Colon (tissue), 2 donors: ENCODE measurements around the gene BRSK1.
"Not testable (repeated sequence)": the region's sequence is repeated elsewhere in the genome, so short reads cannot be mapped to it uniquely, and the experiment has no call there.

Experiments used
- FAIRE-seq: peaks from 2 replicates; lab custom pipeline; 2012; peaks lifted over from hg19 to GRCh38; lab: Jason Lieb, UNC
- donor health status: control.
- donor health status: control.

BRSK1 gene

GRCh38 chr19:55304279-55304978 lies 20.6 kb downstream of the BRSK1 start:
- no peak for FAIRE-seq

GRCh38 chr19:55304980-55305379 lies 21.2 kb downstream of the BRSK1 start:
- no peak for FAIRE-seq

- no peak for FAIRE-seq
Measured at GRCh38 chr19:55305491-55305890, 21.7 kb downstream of the BRSK1 start.

GRCh38 chr19:55305983-55306562 lies 22.3 kb downstream of the BRSK1 start:
- FAIRE-seq: no peak

- no peak for FAIRE-seq
Measured at GRCh38 chr19:55306712-55307111, 22.9 kb downstream of the BRSK1 start.

GRCh38 chr19:55308281-55308680 lies 24.5 kb downstream of the BRSK1 start:
- FAIRE-seq: no peak

GRCh38 chr19:55309448-55309847 lies 25.7 kb downstream of the BRSK1 start:
- no peak for FAIRE-seq

- no peak for FAIRE-seq
Measured at GRCh38 chr19:55310498-55310897, 26.7 kb downstream of the BRSK1 start.

- FAIRE-seq: no peak
Measured at GRCh38 chr19:55311397-55311796, 27.6 kb downstream of the BRSK1 start.

GRCh38 chr19:55311797-55312196 lies 28.0 kb downstream of the BRSK1 start:
- no peak for FAIRE-seq

GRCh38 chr19:55312621-55313512 lies 29.1 kb downstream of the BRSK1 start:
- FAIRE-seq: no peak

- no peak for FAIRE-seq
Measured at GRCh38 chr19:55314396-55314795, 30.6 kb downstream of the BRSK1 start.

- no peak for FAIRE-seq
Measured at GRCh38 chr19:55315956-55316525, 32.2 kb downstream of the BRSK1 start.

- FAIRE-seq: no peak
Measured at GRCh38 chr19:55316646-55317045, 32.8 kb downstream of the BRSK1 start.

- FAIRE-seq: no peak
Measured at GRCh38 chr19:55319785-55320184, 36.0 kb downstream of the BRSK1 start.

- no peak for FAIRE-seq
Measured at GRCh38 chr19:55320844-55321419, 37.1 kb downstream of the BRSK1 start.

GRCh38 chr19:55321466-55322137 lies 37.8 kb downstream of the BRSK1 start:
- FAIRE-seq: no peak

GRCh38 chr19:55322204-55322885 lies 38.5 kb downstream of the BRSK1 start:
- no peak for FAIRE-seq

- no peak for FAIRE-seq
Measured at GRCh38 chr19:55324662-55325061, 40.9 kb downstream of the BRSK1 start.

- no peak for FAIRE-seq
Measured at GRCh38 chr19:55325172-55325571, 41.4 kb downstream of the BRSK1 start, which contains the start of gene TMEM150B. TMEM150B (minus strand) TSS chr19:55325341; CDS start chr19:55321036, 4,305 bp downstream.

GRCh38 chr19:55328774-55329318 lies 45.0 kb downstream of the BRSK1 start:
- not testable (repeated sequence) for FAIRE-seq
